Measurements from ENCODE around the gene SLC10A1.
A peak's percentile ranks its signal among the peaks of the same experiment; 100 is the strongest.
"Not testable (repeated sequence)": the region's sequence is repeated elsewhere in the genome, so short reads cannot be mapped to it uniquely, and the experiment has no call there.

Gene SLC10A1

DNA sequence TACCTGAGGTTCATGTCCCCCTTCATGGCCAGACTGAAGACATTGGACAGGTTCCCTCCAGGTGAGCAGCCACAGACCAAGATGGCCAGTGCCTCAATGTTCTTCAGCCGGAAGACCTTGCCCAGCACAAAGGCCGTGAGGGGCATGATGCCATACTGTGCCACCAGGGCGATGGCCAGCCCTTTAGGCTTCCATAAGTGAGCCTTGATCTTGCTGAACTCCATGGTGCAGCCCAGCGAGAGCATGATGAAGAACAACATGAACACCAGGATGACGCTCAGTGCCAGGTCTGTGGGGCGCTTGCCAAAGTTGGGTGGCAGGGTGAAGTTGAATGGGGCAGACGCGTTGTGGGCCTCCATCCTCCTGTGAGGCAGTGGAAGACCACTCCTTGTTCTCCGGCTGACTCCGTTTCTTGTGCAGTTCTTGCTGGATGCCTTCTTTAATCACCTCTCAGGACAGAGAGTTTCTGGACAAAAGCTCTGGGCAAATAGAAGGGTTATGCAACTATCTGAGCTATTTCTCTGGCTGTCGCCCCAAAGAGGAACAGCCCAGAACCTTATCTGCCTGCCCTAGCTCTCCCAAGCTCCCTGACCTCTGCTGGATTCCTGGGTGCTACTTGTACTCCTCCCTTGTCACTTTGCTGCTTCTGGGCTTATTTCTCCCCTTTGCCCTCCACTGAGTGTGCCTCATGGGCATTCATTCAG is at the start of gene SLC10A1:
SLC10A1 (minus strand) TSS at position 445 of the 704 bp plus-strand sequence; CDS start at position 359, 86 bp downstream.
- DNase-seq, result no peak

DNA sequence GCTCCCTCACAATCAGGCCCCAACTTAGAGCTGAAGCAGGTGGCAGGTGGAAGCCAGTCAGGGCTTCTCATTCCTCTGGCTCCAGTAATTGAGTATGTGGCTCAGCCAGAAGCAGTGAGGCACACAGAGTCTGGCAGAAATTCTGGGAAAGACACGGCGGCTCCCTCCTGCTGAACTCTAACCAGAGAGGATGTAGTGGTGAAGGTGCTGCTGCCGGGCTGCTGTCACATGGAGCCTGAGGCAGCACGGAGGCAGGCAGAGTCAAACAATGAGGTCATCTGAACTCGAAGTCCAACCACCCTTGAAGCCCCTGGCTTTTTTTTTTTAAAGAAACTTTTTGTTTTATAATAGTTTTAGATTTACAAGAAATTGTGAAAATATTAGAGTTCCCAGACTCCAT is 48.7 kb upstream of the SLC10A1 start:
- DNase-seq, result peak; percentile 32

DNA sequence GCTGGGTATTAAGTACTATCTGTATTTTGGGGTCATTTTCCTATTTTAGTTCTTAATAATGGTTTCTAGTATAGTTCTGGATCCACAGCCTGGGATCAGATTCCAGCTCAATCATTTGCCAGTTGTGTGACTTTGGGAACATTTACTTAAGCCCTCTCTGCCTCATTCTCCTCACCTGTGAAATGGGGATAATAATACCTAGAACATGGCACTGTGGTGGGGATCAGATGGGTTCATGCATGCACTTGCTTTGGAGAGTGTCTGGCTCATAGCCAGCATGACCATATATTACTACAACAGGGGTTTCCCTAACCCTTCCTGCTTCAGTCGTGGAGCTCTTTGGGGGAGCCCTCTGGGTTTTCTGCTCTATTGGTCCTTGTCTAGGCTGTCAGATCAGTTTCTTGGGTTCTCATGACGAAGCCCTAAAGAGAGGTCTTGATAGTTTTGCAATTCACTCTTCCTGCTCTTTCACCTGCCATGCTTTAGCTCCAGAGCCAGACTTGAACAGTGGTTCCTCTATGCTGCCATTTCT is 48.1 kb upstream of the SLC10A1 start:
- DNase-seq, result no peak

DNA sequence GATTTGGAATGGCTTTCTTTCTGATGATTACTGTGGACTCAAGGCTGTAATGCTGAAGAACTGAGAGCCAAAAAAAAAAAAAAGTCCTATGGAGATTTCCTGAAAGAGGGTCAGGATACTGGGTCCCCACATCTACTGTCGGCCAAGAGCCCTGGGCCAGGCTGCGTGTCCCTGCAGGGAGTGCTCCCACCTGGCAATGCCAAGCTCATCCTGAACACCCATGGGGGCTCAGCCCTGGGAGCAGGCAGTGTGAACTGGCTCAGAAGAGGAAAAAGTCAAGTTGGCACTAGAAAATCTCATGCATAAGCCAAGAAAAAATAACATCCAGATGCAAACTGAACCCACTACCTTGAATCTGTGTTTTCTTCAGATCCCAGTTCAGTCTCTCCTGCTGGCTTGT is 47.1 kb upstream of the SLC10A1 start:
- DNase-seq, result peak; percentile 53

DNA sequence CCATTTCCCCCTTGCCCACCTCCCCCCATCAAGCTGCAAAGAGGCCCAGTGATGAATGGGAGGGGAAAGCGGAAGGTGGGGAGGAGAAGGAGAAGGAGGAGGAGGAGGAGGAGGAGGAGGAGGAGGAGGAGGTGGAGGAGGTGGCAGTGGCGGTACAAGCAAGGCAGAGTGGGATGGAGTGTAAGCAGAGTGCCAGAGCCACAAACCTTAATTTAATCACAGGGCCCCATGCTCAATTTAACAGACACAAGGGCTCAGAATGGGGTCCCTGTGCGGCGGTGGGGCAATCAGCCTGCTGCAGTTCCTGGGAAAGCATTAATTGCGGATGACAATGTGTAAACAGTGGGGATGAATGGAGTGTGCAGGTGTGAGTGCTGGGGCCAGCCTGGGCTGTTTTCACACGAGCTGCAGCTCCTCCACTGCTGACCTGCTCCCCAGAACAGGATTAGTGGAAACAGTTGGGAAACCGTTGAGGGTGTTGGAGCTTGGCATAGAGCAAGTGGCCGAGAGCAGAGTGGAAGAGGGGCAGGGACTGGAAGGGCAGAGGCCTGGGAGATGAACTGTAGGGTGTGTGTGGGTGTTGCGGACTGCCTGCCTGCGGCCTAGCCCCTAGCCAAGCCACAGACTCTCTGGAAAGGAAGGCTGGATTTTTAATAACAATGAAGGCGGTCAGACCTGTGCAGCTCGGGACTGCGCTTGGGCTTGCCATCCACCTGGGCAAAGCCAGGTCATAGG is 45.8 kb upstream of the SLC10A1 start:
- DNase-seq, result no peak

DNA sequence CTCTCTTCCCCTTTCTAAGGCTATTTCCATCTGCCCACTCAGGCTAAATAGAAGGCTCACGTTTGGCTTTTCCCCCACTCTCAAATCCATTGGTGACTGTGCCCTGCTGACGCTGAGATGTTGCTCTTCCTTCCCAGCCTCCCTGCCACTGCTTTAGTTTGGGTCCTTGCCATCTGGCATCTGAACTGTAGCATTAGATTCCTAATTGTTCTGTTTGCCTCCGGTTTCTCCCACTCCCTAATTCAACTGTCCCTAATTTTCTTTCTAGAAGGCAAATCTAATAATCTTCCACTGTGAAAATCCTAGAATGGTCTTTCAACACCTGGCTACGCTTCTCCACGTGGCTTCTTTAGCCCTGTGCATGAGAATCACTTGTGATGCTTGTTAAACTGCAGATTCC is 44.6 kb upstream of the SLC10A1 start:
- DNase-seq, result peak; percentile 70

DNA sequence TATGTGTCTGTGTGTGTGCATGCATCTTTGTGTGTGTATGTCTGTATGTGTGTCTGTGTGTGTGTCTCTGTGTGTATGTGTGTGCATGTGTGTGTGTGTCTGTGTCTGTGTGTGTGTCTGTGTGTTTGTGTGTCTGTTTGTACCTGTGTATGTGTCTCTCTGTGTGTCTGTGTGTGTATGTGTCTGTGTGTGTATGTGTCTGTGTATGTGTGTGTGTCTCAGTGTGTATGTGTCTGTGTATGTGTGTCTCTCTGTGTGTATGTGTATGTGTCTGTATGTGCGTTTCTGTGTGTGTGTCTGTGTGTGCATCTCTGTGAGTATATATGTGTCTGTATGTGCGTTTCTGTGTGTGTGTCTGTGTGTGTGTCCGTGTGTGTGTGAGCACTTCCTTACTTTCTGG is 42.6 kb upstream of the SLC10A1 start:
- DNase-seq, result no peak

DNA sequence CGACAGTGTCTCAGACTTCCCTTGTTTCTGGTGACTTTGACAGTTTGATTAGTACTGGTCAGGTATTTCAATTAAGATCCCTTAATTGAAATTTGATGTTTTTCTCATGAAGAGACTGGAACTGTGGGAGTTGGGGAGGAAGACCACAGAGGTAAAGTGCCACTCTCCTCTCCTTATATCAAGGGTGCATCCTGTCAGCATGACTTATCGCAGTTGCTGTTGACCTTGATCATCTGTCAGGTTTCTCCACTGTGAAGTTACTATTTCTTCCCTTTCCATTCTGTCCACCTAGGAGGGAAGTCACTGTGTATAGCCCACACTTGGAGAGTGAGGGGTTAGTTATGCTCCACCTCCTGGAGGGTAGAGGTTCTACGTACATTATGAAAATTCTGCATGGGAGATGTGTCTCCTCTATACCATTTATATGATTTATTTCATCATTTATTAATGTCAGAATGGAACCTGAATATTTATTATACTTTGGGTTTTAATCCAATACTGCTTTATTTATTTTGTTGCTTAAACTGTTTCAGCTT is 41.9 kb upstream of the SLC10A1 start:
- no peak for DNase-seq

DNA sequence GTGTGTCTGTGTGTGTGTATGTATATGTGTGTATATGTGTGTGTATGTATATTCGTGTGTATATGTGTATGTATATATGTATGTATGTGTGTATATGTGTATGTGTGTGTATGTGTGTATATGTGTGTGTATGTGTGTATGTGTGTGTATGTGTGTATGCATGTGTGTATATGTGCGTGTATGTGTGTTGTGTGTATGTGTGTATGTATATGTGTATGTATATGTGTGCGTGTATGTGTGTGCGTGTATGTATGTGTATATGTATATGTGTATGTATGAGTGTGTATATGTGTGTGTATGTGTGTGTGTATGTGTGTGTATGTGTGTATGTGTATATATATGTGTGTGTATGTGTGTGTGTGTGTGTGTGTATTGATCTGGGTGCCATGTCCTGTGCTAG is 31.8 kb upstream of the SLC10A1 start:
- DNase-seq, result no peak

DNA sequence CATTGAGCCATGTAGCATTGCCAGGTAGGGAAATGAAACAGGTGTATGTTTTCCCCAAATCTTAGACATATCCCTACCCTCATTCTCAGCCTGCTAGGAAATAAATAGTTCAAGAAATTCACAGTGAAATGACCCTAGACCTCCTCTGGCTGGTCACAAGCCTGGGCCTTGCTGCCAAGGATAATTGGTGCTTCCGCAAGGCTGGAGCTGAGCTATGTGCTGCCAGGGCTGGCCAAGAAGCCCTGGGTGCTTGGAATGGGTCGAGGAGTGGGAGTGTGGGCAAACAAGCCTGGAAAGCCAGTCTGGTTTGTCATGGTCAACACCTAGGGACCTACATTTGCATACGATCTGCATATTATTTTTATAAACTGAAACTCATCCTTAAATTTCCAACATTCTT is 31.3 kb upstream of the SLC10A1 start:
- peak; percentile 65 for DNase-seq

DNA sequence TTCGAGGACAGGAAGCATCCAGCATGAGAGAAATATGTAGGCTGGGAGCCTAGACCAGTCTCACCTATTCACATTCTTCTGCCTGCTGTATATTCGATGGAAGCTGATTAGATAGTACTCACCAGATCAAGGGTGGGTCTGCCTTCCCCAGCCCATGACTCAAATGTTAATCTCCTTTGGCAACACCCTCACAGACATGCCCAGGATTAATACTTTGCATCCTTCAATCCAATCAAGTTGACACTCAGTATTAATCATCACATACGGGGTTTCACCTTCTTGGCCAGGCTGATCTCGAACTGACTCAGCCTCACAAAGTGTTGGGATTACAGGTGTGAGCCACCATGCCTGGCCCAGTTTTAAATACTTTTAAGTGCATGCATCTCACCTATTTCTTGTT is 30.5 kb upstream of the SLC10A1 start:
- no peak for DNase-seq

DNA sequence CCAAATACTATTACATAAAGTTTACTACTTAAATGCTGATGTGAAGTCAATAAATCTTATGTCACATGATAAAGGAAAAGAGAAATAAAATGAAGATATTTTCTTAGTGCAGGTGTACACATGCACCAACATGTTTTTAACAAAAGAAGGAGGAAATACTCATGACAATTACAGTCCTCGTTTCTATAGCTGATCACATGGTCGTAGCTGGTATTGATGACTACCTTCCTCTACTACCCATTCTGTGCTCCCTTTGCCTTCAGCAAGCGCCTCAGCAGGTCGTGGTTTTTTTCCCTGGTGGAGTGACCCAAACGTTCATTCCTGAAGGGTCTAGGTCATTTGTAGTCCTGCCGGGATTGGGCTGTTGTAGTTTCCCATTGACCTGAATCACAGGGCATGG is 25.4 kb upstream of the SLC10A1 start:
- DNase-seq, result no peak

DNA sequence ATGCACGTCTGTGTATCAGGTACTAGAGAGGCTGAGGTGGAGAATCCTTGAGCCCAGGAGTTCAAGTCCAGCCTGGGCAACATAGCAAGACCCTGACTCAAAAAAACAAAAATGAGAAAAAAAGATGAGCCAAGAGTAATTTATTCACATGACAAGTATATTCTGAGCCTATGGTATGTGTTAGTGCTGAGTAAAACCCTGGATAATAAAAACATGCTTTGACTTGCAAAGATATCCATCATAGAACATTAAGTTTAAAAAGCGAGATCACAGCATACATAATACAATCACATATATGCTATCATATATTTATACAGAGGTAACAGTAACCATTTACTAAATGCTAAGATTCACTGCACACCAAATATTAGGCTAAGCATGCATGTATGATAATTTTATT is 23.9 kb upstream of the SLC10A1 start:
- DNase-seq, result no peak

DNA sequence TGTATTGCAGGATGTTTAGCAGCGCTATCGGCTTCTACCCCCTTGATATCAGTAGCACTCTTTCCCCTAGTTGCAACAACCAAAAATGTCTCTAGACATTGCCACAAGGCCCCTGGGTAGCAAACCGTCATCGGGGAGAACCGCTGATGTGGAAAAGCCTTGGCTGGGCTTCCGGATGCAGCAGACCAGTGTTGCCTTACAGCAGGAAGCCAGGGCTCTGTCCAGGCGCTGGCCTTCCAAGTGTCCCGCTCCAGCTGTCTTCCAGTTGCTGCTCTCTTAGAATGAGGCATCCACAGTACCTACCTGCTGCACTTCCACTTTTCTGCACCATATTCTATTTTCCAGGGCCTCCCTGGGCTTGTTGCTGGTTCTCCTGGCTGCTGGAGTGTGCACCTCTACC is 22.6 kb upstream of the SLC10A1 start:
- no peak for DNase-seq

DNA sequence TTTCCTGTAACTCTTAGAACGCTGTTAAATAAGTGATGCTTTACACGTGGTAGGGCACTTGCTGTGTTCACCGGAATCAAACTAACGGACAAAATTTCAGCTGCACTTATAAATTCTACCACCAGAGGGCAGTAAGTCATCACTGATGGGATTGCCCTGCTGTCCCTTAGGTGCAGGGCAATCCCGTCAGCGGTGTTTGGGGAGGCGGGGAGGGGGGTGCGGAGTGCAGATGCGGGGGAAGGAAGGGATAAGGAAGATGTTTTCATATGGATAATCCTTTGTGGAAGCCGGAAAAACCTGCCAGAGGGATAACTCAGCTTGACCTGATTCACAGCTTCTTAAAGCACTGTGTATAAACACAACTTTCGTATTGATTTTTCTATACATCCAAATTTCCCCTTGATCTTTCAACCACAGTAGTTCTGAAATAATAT is 21.7 kb upstream of the SLC10A1 start:
- peak; percentile 24 for DNase-seq

DNA sequence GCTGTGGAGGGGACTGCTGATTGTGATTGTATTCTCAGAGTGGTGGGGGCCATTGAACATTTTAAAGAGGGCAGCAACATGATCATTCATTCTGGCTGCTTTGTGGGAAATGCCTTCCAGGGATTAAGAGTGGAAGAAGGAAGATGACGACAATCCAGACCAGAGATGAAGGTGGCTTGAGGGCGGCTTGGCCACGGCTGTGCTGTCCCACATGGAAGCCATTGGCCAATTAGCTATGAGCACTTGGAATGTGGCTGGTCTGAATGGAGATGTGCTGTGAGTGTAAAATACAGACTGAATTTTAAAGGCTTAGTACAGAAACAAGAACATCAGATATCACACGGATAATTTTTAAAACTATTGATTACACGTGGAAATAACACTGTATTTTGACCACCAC is 19.2 kb upstream of the SLC10A1 start:
- no peak for DNase-seq

DNA sequence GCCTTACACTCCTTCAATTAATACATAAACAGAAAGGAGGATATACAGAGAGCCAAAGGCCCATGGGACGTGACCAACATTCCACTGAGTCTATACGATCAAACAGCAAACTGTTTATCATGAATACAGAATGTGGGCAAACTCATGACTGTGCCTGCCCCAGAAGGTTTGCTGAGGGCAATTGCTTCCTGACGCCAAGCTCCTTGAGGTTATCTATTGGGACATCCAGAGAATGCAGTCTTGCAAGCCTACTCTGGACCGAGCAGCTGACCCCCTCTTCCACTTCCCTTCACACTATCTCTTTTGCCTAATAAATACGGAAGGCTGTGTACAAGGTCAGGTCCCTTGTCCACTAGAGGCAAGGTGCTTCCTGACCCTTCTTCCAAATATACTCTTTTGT is 18.5 kb upstream of the SLC10A1 start:
- no peak for DNase-seq

DNA sequence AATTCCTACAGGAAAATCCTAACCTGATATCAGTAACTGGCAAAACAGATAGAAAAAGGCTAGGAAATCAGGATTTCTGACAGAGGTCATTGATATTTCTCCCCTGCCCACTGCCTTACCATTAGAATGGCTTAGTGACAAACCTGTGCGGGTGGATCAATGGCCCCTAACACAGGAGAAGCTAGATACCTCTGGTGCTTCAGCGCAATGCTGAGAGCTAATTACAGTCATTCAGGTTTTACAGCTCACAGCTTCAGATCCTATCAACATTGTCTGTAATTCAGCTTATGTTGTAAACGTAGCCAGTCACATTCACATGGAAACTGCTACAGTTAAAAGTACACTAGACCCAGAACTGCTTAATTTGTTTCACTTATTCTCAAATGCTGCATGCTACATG is 17.4 kb upstream of the SLC10A1 start:
- no peak for DNase-seq

DNA sequence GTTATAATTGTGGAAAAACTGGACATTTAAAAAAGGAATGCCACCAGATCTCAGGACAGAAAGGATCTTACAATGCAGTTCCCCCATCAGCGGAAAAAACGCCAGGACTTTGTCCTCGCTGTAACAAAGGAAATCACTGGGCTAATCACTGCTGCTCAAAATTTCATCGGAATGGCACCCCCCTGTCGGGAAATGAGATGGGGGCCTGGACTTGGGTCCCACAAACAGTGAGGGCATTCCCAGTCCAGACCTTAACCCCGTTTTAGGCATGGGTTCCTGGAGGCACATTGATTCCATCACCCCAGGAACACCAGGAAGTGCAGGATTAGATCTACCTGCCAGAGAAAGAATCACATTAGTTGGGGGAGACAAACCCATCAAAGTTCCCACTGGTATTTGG is 16.3 kb upstream of the SLC10A1 start:
- not testable (repeated sequence) for DNase-seq

DNA sequence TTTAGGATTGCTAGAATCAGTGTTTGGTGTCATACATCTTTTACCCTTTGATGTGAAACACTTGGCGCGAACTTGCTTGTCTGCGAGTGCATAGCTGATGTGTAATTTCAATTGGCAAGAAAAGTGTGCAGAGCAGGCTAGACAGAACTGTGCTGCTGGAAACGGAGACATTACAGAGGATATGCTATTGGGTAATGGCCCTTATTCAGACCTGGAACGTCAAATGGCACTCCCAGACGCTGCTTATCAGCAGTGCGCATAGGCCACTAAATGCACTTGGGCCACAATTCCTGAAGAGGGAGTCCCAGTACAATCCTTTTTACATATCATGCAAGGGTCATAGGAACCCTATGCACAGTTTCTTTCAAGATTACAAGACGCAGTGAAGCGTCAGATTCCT is 15.7 kb upstream of the SLC10A1 start:
- DNase-seq, result no peak

DNA sequence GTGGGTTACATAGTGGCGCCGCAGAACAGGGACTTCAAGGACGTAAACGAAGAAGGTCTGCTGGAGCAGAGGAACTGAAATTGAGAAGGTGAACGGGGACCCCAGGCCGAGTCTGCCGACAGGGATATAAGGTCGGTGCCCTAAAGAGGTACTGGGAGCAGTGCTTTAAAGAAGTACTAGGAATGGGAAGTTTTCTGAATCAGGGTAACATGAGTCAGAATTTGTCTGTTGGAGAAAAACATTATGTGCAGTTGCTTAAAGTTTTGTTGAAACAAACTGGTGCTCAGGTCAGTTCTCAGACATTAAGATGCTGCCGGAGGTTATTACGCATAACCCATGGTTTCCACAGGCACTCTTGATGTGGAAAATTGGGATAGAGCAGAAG is 14.8 kb upstream of the SLC10A1 start:
- no peak for DNase-seq

DNA sequence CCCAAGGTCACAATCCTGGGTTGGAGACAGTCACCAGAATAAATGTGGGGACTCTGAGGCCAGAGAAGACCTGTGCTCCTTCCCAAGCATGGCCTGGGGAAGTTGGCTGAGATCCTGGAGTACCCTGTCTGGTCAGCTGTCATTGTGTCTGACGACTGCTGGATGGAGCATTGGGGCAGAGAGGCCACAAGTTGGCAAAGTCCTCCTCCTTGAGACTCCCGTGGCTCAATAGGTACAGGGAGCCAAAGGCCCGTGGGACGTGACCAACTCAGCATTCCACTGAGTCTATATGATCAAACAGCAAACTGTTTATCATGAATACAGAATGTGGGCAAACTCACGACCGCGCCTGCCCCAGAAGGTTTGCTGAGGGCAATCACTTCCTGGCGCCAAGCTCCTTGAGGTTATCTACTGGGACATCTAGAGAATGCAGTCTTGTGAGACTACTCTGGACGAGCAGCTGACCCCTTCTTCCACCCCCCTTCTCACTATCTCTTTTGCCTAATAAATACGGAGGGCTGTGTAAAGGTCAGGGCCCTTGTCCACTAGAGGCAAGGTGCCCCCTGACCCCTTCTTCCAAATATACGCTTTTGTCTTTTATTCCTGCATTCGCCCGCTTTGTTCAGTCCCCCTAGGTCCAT is 14.3 kb upstream of the SLC10A1 start:
- no peak for DNase-seq

DNA sequence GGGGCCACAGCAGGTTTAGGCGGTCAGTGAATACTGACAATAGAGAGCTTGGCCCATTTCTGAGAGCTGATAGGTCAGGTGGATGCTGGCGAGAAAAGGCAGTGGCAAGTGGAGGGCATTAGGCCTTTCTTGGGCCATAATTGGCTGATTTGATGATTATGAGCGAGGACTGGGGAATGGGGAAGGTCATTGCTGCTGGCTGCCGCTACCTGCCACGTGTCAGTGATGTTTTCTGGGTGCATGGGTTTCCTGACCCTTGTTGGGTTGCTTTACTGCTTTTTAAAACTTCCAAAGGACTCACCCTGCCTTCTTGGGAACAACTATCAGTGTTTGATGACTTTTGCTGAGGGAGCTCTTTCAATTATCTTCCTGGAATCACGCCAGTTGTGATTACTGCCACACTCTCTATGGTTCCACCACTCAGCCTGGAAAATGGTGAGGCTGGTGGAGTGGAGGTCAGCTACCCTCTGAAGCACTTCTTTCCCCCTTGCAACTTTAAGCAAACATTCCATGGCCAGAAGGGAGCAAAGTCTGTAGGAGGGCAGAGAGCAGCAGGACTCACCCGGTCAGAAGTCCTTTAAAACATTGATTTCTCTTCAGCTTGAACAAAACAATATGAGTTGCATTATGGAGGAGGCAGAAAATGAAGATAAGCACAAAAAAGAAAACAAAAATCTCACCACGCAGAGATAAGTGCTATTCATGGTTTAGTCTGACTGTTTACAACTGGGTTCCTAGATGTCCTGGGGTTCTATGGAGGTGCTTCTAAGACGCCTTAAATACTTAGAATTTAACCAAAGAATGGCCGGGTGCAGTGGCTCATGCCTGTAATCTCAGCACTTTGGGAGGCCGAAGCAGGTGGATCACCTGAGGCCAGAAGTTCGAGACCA is 12.1 kb upstream of the SLC10A1 start:
- DNase-seq, result no peak

Measured in NCI-H446 treated with DMSO at 0.1 percent for 48 hours (cell line).